OCI-LY3 (cell line): Measurements from ENCODE around the gene DDX24.

Source experiments
- CTCF ChIP-seq: fragments of 200-600, 300-600 bp; sonication (generic); IDR thresholded peaks from 2 replicates; pipeline ENCODE4 v1.5.1; 2014; ENCODE audit warnings: antibody characterized with exemption, low read length, low read depth
- EZH2phosphoT487 ChIP-seq: fragments of 200-600 bp; shearing (Covaris generic); IDR thresholded peaks from 2 replicates; pipeline ENCODE4 v1.6.1; 2018; ENCODE audit warnings: antibody characterized with exemption, mixed run types, low read depth

GRCh38 chr14:94031161-94031882 lies 49.7 kb downstream of the DDX24 start:
- no peak for TF ChIP-seq CTCF
- TF ChIP-seq EZH2phosphoT487, result no peak
